ENCODE data around the gene PTPN2.
"Not testable (repeated sequence)": the region's sequence is repeated elsewhere in the genome, so short reads cannot be mapped to it uniquely, and the experiment has no call there.

Gene PTPN2

DNA sequence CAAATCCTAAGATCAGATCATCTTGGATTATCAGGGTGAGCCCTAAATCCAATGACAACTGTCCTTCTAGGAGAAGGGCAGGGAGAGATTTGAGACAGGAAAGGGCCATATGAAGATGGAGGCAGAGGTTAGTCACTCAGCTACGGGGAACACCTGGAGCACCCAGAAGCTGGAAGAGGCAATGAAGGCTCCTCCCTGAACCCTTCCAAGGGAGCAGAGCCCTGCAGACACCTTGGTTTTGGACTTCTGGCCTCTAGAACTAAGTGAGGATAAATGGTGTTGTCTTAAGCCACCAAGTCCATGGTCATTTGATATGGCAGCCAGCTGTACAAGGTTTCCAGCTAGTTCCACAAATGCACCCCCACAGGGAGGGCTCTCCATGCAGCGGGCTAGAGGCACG lies 6.9 kb upstream of the PTPN2 start:
- DNase-seq: no peak

DNA sequence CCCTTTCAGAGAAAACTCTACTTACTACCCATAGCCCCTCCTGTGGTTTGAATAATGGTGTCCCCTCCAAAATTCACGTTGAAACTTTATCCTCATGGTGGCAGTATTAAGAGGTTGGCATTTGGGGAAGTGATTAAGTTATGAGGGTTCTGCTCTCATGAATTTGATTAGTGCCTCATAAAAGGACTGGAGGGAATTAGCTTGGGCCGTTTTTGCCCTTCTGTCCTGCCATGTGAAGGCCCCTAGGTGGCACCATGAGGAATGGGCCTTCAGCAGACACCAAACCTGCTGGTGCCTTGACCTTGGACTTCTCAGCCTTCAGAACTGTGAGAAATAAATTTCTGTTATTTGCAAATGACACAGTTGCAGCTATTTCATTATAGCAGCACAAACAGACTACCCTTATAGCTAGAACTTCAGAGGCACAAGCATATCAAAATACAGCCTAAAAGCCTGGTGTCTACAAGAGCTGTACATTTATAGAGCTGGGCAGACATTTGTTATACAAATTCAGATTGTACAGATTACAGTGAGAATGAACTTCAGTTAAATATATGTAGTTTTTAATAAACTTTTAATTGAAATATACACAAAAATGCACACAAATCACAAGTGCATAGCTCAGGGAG lies 2.6 kb upstream of the PTPN2 start:
- DNase-seq: peak; percentile 5 to 27

DNA sequence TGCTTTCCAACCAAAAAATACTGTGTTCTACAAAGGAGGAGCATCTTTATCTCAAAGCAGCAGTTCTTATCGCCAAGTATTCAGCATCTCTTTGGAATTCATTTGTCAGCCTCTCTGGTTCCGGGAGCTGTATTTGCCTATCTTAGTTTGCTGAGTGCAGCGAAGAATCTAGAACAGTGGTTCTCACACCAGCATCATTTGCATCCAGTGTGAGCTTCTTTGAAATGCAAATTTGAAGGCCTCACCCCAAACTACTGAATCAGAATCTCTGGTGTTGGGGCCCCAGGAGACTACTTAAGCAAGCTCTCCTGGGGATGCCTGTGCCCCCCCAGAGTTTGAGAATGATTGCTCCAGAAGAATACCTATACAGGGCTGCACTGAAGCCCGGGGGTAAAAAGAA lies 1.5 kb upstream of the PTPN2 start:
- DNase-seq: peak; percentile 71 to 77

DNA sequence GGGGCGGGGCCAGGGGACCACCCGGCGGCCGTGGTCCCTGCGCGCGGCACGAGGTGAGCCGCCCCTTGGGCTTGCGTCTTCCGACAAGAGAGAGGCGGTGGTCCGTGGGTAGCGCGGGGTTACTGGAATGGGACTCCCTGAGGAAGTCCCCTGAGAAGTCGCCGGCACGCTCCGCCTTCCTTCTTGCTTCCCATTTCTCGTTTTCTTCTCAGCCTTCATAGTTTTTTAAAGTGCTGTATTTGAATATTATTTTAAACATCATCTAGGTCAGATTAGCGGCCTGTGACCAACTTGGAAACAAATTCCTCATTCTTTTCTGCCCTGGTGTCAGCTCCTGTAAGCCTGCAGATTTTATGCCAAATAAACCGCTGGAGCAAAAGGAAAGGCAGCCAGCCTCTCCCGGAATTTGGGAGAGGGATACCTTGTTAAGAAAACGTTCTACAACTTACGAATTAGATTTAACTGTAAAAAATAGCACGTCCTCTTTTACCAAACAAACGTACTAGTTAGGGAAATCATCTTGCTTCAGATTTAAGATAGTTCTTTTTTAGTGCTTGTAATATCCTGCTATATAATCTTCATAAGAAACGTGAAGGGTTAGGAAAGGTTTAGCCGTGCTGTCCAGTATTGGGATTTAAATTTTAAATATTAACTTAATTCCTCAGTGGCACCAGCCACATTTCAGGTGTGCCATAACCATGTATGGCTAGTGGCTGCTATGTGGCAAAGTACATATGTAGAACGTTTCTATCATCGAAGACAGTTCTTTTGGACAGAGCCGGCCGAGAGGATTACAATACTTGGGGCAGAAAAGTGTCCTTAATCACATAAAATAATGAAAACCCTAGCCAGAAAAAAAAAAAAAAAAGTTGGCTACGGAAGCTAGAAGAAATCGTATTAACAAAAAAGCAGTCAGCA lies 628 bp upstream of the PTPN2 start:
- DNase-seq: no peak

DNA sequence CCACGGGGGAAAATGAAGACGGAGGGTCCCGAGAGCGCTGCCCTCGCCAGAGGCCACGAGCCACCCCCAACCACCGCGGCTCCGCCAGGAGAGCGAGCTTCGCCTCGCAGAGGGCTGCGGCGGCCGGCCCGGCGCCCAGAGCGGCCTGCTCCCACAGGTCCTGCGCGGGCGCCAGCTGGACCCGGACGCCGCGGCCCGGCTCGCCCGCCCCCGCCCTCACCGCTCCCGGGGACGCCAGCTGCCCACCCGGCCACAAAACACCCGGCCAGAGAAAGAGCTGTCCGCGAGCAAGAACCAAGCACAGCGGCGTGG lies 709 bp downstream of the PTPN2 start:
- peak in 1 of 2 experiments; percentile 45 for DNase-seq

DNA sequence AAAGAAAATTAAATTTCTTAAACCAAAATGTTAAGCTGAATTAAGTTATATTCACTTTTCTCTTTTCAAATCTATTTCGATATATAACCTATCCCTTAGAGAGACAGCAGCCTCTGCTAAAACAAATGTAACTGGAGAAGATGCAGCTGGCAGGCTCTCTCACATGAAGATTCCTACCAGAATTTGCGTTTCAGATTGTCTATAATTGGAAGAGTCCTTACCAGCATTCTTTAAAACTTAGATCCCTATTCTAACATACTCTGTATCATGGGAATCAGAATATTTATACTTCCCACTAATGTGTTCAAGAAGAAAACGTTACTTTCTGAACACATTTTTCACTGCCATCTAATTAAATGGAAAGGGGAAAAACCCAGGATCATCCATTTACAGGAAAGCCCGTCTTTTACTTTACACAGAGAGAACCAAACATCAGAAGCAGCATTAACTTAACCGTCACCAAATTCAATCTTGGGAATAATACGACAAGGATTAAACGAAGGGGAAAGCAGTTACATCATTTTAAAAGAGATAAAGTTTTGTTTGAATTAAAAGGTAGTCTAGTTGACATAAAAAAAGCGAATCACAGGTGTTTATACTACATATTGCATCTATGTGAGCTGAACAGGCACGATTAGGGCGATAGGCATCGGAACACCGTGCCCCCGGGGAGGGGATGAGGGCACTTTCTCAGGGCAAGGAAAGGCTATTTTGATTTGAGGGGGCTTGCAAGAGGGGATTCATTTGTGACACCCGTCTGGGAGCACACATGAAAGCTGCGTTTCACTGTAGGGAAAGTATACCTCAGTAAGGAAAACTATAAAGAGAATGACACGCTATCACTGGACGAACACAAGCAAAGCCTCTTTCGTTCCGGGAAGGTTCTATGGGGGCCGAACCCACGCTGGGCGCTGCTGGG lies 1.3 kb downstream of the PTPN2 start:
- DNase-seq: no peak

DNA sequence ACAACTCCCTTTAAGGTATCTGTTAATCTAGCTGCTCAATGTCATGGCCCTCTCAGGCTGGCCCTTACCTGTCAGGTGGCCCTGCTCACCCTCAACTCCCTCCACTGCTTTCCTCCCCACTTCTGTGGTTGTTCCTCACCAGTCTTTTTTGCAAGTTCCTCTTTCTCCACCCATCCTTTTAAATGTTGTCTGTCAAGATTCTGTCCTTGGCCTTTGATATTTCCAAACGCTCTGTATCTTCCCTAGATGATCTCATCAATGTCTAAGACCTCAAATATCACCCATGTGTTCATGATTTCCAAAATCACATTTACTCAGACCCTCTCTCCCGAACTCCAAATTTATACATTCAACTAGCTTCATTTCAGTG lies 3.5 kb downstream of the PTPN2 start:
- no peak for DNase-seq

DNA sequence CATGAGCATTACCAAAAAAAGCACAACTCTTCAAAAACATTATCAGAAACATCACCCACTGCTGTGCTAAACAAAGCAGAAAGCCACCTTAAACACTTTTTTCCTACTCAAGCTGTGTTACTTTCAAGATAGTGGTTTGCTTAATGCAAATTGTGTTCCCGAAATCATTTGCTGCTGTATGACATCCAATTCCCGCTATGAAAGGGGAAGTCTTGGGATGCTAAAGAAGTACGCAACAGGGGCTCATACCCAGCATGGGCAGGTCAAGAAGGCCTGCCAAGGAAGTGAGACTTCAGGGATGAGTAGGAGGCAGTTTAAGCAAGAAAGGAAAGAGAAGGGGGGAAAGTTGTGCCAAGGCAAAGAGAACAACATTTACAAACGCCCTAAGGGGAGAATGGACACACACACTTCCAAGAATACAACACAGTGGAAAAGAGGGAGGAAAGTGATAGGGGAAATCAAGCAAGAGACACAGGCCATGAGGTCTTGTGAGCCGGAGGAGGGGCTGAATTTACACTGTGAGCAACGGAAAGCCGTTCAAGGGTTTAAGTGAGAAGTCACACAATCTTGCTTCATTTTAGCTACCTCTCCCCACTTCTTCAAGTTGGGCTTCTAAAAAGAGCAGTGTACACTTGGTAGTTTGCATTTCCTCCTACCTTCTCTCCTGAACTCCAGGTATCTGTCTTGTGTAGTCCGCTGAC lies 4.0 kb downstream of the PTPN2 start:
- DNase-seq: no peak

DNA sequence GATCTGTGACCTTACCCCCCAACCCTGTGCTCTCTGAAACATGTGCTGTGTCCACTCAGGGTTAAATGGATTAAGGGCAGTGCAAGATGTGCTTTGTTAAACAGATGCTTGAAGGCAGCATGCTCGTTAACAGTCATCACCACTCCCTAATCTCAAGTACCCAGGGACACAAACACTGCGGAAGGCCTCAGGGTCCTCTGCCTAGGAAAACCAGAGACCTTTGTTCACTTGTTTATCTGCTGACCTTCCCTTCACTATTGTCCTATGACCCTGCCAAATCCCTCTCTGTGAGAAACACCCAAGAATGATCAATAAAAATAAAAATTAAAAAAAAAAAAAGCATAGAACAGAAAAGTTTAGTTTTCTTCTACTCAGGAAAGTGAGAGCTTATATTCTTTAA lies 9.0 kb downstream of the PTPN2 start:
- not testable (repeated sequence) for DNase-seq

DNA sequence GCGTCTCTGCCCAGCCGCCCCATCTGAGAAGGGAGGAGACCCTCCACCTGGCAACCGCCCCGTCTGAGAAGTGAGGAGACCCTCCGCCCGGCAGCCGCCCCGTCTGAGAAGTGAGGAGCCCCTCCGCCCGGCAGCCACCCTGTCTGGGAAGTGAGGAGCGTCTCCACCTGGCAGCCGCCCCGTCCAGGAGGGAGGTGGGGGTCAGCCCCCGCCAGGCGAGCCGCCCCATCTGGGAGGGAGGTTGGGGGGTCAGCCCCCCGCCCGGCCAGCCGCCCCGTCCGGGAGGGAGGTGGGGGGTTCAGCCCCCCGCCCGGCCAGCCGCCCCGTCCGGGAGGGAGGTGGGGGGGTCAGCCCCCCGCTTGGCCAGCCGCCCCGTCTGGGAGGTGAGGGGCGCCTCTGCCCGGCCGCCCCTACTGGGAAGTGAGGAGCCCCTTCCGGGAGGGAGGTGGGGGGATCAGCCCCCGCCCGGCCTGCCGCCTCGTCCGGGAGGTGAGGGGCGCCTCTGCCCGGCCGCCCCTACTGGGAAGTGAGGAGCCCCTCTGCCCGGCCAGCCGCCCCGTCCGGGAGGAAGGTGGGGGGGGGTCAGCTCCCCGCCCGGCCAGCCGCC lies 10.0 kb downstream of the PTPN2 start:
- DNase-seq: not testable (repeated sequence)

DNA sequence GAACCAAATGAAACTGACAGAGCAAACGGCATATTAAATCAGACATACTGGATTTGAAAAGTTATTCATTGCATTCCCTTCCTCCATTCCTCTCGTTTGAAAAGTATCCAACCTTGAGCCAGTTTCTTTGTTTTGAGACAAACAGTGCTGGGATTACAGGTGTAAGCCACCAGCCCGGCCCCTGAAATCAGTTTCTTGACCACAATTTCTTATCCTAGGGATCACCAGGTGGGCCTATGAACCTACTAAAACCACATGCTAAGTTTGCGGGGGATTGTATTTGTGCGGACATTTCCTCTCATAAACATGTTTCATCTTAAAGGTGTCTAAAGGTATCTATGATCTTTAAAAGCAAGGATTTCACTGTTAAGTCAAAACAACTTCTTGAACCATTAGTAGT lies 11.6 kb downstream of the PTPN2 start:
- DNase-seq: no peak

DNA sequence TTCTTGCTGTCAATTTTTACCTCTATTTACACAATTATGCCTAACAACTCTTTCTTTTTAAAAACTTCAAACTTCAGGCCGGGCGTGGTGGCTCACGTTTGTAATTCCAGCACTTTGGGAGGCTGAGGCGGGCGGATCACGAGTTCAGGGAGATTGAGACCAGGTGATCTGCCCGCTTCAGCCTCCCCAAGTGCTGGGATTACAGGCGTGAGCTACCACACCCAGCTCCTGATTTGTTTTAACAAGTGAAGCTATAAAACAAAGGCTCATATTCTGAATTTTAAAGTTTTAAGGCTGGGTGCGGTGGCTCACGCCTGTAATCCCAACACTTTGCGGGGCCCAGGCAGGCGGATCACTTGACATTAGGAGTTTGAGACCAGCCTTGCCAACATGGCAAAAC lies 15.5 kb downstream of the PTPN2 start:
- DNase-seq: no peak

DNA sequence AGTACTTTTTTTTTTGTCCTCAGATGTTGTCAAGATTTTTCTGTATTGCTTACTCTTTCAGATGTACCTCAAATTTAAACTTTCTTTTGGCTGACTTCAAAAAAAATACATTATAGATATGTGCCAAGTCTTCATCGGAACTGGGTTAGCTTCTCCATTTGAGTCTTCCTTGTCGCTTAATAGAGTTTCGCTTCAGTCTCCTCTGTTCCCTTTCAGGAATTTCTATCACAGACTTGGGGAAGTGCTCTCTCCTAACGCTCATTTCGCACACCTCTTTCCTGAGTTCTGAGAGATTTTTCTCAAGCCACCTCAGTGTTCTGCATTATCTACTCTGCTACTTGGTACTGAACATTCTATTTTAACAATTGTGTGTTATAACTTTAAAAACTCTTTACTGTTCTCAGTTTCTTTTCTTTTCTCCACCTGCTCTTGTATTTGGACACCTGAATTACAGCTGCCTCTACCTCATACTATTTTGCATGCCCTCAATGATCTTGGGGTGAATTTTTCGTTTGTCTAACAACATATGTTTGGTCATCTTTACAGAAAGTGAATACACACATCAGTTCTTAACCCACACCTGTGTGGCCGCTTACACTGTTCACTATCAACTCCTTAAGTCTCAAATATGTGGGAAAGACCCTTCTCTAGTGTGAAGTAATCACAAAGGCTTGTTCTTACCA lies 16.5 kb downstream of the PTPN2 start:
- no peak for DNase-seq

DNA sequence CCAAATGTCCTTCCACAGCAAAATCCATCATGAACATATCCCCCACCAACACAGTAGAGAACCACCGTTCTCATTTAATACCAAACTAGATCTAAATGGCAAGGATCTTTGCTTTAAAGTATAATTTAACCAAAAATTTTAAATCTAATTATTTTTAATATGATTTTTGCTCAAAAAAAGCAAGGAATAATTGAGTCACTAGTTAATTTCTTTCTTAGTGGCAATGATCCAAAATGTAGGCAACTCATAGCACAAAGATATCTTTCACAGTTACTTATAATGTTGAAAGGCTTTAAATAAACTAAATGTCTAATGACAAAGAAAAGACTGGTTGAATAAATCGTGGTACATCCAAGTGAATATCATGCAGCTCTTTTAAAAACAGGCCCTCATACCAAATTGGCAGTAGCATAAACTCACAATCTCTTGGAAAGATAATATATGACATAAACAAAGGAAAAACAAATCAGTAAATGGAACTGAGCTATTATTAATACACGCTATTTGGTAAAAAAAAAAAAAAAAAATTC lies 20.3 kb downstream of the PTPN2 start:
- DNase-seq: no peak

DNA sequence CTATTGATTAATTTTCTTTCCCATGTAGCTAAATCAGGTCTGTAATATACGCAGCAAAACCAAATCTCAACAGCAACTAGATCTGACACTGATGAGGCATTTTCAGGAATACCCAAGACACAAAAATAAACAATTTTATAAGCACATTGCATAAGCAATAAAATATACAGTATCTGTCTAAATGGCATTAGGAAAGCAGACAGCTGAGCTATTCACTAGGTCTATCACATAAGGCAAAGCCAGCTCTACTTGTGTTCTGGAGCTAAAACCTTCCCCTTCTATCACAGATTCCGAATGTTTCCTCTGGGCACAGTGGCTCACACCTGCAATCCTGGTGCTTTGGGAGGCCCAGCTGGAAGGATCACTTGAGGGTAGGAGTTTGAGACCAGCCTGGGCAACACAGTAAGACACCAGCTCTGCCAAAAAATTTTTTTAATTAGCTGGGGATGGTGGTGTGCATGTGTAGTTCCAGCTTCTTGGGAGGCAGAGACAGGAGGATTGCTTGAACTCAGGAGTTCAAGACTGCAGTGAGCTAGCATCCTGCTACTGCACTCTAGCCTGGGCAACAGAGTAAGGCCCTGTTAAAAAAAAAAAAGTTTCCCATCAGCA lies 21.1 kb downstream of the PTPN2 start:
- DNase-seq: no peak

DNA sequence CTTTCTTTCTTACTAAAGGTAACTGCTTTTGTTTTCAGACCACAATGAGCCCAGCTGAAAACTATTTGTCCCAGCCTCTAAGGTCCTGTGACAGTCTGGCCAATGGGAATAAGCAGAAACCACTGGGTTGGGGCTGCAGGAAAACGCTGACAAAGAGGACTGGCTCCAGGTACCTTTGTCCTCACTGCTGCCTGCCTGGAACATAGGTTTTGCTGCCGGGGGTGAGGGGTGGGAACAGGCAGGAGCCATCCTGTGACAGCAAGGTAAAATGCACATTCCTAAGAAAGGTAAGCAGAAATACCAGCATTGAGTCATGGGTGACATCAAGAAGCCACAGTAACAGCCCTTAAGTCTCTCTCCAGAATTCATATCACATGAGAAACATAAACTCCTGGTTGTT lies 21.6 kb downstream of the PTPN2 start:
- no peak for DNase-seq

DNA sequence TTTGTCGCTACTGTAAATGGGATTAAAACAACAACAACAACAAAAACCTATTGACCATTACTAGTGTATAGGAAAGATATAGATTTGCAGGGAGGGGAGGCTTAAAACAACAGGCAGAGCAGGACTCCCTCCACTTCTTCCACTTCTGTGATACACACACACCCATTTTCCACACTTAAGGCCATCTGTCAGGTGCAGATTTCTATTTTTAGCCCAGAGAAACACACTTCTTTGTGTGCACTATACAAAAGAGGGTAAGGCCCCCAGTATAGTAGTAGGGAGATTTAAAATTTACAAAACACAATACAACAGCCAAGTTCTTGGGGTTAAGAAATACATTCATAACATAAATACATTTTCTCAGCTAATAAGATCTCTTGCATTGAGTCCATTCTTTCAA lies 22.4 kb downstream of the PTPN2 start:
- no peak for DNase-seq

DNA sequence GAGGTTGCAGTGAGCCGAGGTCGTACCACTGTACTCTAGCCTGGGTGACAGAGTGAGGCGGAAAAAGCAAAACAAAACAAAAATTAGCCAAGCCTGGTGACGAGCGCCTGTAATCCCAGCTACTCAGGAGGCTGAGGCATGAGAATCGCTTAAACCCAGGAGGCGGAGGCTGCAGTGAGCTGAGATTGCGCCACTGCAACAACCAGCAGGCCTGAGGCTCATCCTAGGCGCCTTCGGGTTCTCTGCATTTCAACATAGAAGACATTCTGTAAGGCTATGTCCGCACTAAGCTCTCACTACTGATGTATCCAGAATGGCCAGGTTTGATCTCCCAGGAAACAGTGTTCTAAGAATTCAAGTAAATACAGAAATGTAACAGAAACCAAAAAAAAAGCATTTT lies 23.5 kb downstream of the PTPN2 start:
- no peak for DNase-seq

DNA sequence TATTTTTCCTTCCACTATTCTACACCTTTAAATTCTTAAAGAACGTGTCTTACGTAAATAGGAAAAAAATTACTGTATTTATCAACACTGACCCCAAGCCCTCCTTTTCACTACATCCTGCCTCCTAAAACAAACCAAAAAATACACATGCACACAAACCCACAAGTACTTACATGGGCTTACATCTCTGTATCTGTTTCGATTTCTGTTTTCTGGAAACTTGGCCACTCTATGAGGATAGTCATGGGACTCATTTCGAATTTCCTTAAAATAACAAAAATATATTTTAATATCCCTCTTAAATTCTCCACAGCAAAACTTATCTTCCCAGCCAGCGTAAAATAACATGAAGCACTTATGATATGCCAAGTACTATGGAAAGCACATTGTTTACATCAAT lies 25.0 kb downstream of the PTPN2 start:
- DNase-seq: no peak

DNA sequence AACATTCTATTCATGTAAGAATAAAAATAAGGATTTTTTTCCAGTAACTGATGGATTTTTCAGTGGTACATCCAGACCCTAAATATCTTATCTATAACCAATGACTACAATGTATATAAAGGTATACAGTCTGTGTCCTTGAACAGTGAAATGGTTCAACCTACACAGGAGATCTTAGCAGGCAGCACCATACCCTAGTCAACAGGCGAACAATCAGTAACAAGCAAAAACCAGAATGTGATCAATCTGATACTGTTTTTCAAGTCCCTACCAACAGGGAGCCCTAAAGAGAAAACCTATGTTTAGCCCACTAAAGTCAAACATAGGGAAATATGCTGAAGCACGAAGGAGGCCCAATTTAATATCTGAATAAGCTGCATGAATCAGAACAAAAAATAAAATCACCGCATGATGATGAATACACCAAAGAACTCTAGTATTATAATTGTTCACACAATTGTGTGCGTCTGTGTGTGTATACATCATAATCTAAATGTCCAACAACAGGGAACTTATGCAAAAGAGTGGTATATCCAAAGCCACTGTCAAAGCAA lies 26.0 kb downstream of the PTPN2 start:
- DNase-seq: no peak

All from NCI-H526 (cell line).